Eye (tissue), 1 donor: ENCODE measurements around the gene ZNF354B.
"Not testable (repeated sequence)": the region's sequence is repeated elsewhere in the genome, so short reads cannot be mapped to it uniquely, and the experiment has no call there.

Experiments used
- DNase-seq: peaks from one replicate; pipeline ENCODE4 v3.0.0-alpha.2; 2015

ZNF354B gene

DNA sequence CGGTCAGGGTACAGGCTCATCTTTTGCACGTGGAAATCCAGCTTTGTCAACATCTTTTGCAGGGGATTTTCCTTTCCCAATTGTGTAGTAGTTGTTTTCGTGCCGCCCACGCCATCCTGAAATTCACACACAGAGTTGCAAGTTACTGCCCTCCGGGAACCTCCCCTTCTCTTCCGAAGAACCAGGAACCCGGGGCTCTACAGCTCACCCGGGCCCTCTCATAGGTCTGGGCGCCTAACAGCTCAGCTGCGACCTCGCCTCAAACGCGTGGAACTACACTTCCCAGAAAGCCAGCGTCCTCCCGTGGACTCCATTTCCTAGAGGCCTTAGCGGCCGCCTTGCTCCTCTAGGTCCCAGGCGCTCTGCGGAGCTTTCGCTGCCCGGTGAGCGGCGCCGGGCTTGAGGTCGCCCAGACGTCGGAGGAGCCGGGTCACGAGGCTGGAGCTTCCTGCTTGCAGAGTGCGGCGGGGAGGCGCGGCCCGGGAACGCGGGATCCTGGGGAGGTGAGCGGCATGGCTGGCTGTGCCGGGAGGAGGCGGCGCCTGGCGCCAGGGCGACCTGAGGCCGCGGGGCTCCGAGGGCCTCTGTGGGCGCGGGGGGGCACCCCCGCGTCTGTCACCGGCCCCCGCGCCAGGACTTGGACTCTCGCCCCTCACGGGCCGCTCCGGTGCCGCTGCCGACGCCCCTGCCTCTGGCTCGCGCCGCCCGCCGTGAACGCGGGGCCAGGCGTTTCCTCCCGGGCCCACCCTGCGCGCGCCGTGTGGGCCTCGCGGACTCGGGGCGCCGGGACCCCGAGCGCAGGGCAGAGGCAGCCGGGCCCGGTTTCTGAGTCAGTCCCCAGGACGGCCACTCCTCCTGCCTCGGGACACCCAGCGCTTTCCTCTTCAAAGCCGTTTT is at the start of gene ZNF354B:
Gene ZNF354B, plus strand, starts transcription at position 329 of the 897 bp plus-strand sequence. CDS start 1,095 bp downstream, outside the sequence.
- DNase-seq: peak; percentile 97

DNA sequence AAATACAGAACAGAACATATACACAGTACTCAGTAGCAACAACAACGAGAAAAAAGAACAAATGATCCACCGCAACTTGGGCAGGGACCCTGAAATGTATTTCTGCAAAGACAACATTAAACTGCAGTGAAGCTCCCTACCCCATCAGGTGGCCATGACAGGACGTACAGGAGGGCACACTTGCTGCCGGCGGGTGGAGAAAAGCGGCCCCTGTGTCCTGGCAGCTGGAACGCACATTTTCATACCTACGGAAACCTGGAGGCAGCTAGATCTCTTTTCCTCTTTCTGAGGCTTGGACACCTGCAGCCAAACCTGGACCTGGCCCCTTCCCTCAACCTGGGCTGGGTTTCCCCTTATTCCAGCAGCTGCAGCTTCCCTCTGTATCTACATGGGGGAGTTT is 42.2 kb upstream of the ZNF354B start:
- DNase-seq: no peak

DNA sequence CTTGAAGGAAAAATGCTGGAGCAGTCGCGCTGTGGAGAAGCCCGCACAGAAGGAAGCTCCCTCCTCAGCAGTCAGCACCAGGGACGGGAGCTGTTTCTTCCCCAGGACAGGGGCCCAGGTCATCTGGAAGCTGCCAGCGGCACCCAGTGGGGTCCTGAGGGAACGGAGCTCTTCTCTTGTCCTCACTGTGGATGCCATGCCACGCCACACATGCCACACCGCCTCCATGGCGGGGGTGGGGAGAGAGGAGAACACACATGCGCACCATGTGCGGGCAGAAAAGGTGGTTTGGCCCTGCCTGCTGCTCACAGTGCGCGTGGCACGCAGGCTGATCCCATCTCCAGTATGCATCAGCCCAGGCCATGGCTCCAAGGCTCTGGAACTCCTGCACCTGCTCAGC is 41.7 kb upstream of the ZNF354B start:
- no peak for DNase-seq

DNA sequence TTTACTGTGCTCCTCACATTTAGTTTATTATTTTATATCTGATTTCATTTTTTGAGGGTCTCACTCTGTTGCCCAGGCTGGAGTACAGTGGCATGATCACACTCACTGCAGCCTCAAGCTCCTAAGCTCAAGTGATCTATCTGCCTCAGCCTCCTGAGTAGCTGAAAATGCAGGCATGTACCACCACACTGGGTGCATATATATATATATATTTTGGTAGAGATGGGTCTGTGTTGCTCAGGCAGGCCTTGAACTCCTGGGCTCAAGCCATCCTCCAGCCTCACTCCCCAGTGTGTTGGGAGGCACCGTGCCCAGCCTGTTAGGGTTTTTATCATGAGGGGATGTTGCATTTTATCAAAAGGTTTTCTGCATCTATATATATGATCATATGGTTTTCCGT is 39.8 kb upstream of the ZNF354B start:
- DNase-seq: no peak

DNA sequence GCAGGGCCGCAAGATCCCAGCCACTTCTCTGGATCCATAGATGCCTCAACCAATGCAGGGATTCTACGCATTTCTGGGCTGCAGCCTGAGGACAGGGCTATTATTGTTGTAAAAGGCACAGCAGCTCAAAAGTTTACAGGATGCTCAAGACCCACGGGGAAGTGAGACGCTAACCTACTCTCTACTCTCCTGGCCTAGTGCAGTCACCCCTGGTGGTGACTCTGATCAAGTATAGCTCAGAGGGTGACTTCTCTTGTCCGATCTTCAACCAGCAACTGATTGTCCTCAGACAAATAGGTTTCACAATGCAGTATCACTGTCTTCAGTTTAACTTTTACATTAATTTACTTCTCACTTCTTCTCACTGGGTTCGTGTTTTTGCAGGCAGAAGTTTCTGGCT is 34.3 kb upstream of the ZNF354B start:
- no peak for DNase-seq

DNA sequence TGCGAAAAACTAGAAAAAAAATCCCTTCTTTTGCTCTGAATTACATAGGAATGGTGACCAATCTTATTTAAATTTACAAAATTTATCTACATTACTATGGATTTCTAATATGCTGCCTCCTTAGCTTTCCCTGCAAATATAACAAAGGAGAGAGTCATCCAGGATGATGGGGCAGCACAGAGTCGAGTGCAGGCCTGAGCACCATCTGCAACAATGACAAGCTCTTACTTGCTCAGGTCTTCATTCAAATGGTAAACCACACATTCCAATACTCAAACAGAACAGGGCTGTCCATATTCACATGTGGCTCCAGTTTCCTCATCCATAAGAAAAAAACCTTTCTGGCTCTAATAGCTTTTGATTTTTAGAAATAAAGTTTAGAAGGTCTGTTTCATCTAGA is 33.5 kb upstream of the ZNF354B start:
- no peak for DNase-seq

DNA sequence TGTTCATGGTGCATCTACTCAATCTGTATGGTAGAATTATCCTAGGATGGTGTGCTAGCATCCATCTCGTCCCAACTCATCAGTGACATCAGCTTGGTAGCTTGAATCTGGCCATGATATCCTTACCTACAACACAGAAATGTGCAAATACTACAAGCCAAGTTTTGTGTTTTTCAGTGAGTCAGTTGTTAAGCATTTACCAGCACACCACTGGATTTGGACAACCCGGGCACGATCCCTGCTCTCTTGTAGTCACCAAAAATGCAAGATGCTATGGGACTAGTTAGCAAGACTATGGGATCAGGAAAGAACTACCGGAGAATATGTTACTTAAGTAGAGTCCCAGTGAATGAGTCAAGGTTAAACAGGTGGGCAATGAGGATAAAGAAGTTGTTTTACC is 32.1 kb upstream of the ZNF354B start:
- no peak for DNase-seq

DNA sequence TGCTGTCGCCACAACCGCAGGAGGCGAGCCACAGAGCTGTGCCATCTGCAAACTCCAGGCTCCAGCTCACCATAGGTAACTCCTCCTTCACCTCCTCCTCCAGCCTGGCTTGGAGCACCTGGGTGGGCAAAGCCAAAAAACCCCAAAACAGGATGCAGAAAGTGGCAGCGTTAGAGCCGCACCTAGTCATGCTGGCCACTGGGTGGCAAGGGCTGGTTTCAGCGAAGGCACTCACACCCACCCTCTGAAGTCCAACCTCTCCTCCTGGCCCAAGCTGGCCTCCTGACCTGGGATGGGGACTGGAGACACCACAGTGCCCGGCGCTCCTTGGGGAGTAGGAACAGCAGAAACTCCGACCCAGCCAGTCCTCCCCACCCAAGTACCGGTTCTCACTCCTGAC is 28.7 kb upstream of the ZNF354B start:
- no peak for DNase-seq

DNA sequence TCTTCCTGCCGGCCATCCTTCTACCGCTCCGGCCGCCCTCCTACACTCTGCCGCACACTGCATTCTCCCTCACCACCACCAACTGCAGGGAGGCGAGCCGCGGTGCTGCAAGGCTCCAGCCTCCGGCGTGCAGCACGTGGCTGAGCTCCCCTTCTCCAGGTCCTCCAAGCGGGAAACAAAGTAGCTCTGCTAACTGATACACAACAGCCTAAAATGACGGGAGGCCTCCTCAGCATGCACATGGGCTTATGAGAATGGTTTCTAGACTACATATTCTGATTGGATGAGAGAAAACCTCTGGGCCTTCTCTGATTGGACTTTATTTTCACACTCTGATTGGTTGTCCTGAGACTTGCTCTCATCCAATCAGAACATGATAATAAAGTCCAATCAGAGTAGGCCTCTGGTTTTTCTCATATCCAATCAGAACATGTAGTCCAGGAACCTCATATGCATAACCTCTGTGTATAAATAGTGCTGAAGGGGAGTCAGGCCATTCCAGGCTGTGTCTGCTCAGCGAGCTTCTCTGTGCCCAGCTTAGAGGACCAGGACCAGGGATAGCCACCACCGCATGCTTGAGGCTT is 27.0 kb upstream of the ZNF354B start:
- no peak for DNase-seq

DNA sequence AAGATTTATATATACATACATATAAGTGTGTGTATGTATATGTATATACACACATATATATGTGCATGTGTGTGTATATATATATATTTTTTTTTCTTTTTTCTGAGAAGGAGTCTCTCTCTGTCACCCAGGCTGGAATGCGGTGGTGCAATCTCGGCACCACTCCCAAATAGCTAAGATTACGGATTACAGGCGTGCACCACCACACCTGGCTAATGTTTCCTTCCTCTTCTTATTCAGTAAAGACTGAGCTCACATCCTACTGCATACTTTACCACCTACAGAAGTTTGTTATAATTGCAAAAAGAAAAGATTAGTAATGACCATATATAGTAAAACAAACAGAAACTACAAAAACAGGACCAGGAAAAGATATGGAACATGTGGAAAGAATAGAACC is 23.1 kb upstream of the ZNF354B start:
- no peak for DNase-seq

DNA sequence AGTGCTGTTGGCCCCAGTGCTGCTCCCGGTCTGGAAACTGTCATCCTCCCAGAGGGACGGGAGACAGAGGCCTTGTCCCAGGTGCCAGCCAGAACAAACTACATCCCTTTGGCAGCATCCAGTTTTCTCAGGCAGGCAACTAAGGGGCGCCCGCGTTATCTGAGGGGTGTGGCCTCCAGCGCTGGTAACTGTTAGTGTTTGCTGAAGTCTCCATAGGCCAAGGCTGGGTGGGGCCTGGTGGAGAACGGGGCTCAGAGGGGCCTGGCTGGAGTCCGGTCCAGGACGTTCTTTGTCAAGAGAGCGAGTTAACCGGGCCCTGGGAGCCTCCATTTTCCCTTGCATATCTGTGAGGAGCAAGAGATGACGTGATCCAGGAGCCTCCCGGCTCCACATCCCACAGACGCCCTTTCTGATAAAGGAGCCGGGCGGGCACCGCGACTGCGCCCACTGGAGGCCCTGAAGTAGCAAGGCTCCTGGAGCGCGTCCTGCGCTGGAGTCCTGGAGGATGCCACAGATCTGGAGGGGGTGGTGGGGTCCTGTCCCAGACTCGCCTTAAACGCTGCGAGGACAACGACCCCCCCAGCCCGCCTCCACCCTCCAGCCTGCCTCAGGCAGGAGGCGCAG is 20.9 kb upstream of the ZNF354B start:
- not testable (repeated sequence) for DNase-seq

DNA sequence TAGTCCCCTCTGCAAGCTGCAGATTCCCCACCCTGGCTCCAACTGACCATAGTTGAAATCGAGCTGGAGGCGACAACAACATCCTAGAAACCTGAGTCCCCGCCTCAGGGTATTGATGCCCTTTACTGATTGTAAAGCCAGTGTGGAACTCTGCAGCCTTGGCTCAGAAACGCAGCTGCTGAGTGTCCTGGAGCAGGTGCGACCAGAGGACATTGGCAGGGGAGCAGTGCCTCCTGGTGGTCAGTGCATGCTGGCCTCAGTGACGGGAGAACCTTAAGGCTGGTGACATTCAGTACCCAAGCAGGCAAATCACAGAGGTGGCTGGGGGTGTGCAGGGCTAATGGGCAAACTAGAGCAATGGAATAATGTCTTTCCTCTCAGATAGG is 20.4 kb upstream of the ZNF354B start:
- peak; percentile 73 for DNase-seq

DNA sequence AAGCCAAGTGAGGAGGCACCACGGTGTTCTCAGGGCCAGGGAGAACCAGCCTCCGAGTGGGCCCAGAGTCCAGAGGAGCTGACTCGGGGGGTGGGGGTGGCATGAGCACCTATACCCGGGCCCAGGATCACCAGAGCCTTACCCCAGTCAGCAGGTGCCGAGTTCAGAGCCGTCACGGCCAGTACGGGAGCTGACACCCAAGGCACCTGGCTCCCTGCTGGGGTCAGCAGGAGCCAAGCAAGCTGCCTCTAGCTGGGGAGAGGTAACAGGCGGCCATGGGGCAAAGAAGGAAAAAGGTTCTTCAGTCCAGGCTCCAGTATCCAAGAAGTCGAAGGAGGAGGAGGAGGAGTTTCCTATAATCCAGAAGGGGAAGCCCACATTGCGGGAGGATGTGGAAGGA is 19.4 kb upstream of the ZNF354B start:
- not testable (repeated sequence) for DNase-seq

DNA sequence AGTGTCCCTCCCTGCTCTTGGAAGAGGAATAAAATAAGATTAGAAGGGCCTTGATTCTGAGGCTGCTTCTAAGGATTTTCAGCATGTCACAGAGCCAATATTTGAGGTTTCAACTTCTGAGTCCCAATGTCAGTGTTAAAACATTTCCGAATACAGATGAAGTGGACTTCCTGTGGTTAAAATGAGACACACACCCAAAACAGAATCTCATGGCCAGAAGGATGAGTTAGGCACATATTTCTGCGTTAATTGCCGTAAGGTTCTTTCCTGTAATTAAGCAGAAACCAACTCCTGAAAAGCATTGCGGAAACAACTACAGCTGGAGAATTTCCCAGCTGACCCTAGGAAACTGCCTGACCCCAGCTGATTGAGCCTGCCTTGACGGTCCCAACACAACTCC is 10.4 kb upstream of the ZNF354B start:
- no peak for DNase-seq

DNA sequence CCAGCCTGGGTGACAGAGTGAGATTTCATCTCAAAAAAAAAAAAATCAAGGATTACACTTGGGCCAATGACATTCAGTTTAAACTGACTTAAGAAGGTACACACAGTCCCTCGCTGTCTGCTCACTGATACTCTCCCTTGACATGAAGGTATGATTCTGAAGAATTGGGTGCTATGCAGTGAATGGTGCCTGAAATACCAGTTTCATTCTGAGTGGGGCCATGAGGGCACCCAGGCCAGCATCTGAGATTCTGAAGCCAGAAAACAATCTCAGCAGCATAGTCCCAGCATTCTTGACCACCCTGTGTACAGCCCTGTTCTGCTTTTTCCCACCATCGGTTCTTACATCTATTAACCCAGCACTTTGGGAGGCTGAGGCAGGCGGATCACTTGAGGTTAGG is 7.8 kb upstream of the ZNF354B start:
- DNase-seq: no peak

DNA sequence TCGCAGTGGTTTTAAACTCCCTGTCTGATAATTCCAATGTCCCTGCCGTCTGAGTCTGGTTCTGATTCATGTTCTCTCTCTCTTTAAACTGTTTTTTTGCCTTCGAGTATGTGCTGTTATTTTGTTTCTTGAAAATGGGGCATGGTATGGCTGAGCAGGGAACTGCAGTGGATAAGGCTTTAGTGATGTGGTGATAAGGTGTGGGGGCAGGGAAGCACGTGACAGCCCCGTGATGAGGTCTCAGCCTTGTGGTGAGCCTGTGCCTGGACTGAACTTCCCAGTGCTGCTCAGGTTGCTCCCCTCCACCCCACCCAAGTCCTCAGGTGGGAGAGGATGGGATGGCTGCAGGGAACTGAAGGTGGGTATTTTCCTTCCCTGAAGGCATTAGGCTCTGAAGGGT is 5.5 kb upstream of the ZNF354B start:
- DNase-seq: no peak

DNA sequence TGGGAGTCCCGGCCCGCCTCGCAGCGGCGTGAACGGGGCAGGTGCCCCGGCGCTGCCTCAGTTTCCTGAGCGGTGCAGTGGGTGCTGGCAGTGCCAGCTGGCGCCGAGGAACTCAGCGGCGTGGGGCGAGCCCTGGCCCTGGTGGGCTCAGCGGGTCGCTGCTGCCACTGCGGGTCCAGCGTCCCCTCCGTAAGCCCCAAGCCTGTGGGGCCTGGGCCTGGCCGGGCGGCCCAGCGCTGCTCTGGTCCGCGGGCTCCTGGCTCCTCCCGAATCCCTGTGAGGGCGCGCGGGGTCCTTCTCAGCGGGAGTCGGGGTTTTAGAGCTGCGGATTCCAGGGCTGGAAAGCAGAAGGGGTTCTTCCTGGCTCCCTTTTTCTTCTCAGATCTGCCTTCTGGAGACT is 862 bp downstream of the ZNF354B start:
- DNase-seq: not testable (repeated sequence)

DNA sequence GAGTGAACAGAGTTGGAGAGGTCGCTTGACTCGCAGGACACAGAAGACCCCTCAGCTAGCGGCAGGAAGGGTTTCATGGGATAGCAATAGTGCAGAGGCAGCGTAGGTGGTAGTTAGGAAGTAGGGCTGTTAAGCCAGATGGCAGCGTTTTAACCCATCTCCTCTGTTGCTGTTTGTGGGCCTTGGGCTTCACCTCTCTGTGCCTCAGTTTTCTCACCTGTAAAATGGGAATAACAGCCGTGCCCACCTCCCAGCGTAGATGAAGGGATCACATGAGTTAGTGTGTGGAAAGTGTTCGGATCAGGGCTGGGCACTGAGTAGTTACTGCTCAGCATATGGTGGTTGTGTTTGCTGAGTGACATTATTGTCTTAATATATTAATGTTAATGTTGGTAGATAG is 1.9 kb downstream of the ZNF354B start:
- no peak for DNase-seq

DNA sequence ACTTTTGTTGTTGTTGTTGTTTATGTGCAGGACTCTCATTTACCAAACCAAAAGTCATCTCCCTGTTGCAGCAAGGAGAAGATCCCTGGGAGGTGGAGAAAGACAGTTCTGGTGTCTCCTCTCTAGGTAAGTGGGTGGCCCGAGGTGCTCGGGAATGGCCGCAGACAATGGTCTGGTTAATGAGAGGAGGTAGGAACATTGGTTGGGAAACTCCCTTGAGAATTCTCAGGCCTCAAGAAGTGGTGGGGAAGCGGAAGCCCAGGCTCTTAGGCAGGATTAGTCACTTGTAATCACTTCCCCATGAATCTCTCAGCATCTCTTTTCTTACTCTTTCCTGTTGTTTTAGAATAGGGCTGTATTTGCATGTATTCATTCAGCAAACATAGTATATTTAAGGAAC is 7.2 kb downstream of the ZNF354B start:
- no peak for DNase-seq

DNA sequence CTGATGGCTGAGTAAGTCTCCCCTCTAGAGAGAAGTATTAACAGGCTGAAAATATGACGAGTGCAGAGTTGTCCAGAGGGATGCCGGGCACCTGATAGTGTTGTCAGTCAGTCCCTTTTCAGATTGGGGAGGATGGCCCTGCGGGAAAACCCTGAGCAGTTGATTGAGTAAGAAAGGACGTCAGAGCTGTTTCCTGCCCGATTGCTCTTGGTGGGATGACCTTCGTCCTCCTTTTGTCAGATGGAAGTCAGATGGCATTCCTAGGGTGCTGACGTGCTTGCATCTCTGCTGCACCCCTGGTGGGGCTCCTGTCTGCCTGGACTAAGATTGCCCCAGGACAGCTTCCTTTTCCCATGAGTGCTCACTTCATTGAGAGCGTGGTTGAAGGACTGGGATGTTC is 9.8 kb downstream of the ZNF354B start:
- DNase-seq: no peak

DNA sequence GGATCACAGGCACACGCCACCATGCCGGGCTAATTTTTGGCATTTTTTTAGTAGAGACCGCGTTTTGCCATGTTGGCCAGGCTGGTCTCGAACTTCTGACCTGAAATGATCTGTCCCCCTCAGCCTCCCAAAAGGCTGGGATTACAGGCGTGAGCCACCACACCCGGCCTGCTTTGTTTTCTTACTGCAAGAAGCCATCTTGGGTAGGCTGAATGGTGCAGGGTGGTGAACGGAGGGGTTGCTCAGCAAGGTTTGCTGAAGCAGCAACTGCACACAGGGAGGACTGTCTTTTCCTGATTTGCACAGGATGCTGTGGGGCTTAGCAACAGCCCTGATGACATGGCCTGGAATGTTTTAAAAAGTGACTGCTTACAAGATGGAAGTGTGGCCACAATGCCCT is 10.7 kb downstream of the ZNF354B start:
- DNase-seq: no peak

DNA sequence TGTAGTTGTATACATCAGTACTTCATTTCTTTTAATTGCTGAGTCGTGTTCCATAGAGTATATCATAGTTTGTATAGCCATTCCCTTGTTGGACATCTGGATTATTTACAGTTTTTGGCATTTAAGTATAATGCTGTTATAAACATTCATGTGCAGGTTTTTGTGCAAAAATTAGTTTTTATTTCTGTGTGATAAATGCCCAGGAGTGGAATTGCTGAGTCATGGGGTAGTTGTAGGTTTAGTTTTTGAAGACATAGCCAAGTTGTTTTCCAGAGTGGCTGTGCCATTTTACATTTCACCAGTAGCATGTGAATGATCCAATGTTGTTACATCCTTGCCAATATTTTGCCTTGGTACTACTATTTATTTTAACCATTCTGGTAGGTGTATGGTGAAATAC is 12.5 kb downstream of the ZNF354B start:
- DNase-seq: no peak

DNA sequence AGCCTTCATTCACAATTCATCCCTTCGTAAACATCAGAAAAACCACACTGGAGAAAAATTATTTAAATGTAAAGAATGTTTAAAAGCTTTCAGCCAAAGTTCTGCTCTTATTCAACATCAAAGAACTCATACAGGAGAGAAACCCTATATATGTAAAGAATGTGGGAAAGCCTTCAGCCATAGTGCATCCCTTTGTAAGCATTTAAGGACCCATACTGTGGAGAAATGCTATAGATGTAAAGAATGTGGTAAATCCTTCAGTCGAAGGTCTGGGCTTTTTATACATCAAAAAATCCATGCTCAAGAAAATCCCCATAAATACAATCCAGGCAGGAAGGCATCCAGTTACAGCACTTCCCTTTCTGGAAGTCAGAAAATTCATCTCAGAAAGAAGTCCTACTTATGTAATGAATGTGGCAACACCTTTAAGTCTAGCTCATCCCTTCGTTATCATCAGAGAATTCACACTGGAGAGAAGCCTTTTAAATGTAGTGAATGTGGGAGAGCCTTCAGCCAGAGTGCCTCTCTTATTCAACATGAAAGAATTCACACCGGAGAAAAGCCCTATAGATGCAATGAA is 23.5 kb downstream of the ZNF354B start:
- DNase-seq: not testable (repeated sequence)
